B cell (primary cell): ENCODE data around the gene SWT1. TPM values are rescaled to one million over a fixed set of nuclear protein-coding genes. Genes with fewer than 3 reads are reported as not detected.

Experiments
- ATAC-seq: fragments of 200-7000 bp; cut with Tn5 transposase; one replicate; pipeline ENCODE4 v1.10.0; 2021; ENCODE audit warnings: low read depth, mild to moderate bottlenecking, moderate number of reproducible peaks, moderate library complexity
- CTCF ChIA-PET: fragments of 350-600 bp; sonication (Branson Sonifier 250); formaldehyde crosslinking; loops from one replicate; lab custom pipeline; 2021; ENCODE audit warnings: antibody characterized with exemption, inconsistent platforms; lab: Charles Lee
- POLR2A ChIA-PET: fragments of 350-600 bp; sonication (Branson Sonifier 250); formaldehyde crosslinking; loops from one replicate; lab custom pipeline; 2021; ENCODE audit warnings: antibody characterized with exemption; lab: Charles Lee
- DNase-seq: peaks from one replicate; pipeline ENCODE4 v3.0.0; 2013
- H2AFZ ChIP-seq: 2 replicates; pipeline ENCODE4 v1.6.1; 2012; ENCODE audit warnings: mild to moderate bottlenecking, low read depth, low read length; ENCODE audit not compliant: insufficient read depth, poor library complexity, severe bottlenecking
- H3K27ac ChIP-seq, 2 donors: 1 replicate in 1 of 2; 2 replicates in 1 of 2; pipeline ENCODE4 v1.5.1; 2012 to 2013; ENCODE audit warnings: low read length in 2 of 2, mild to moderate bottlenecking in 2 of 2, moderate library complexity in 1 of 2
- H3K27me3 ChIP-seq, 4 experiments: fragments of 200-600 bp in 1 of 4; sonication (generic) in 1 of 4; replicated peaks in 1 of 4; 1 replicate in 2 of 4; 2 replicates in 2 of 4; pipeline versions ENCODE4 v1.6.1 to v1.7.0; 2013 to 2016; ENCODE audit warnings: low read length in 3 of 4, mild to moderate bottlenecking in 2 of 4, mixed read lengths in 1 of 4, moderate library complexity in 1 of 4; ENCODE audit not compliant: insufficient read depth in 4 of 4, control insufficient read depth in 3 of 4; ENCODE audit errors: control extremely low read depth in 1 of 4
- H3K36me3 ChIP-seq, 2 experiments: replicated peaks in 1 of 2; 1 replicate in 1 of 2; 2 replicates in 1 of 2; pipeline versions ENCODE4 v1.6.1 to v1.7.1; 2013; ENCODE audit warnings: low read length in 1 of 2; ENCODE audit not compliant: insufficient read depth in 2 of 2, control insufficient read depth in 1 of 2; ENCODE audit errors: control extremely low read depth in 1 of 2, extremely low read depth in 1 of 2
- H3K4me1 ChIP-seq, 2 donors: fragments of 200-600 bp in 1 of 2; sonication (generic) in 1 of 2; 1 replicate in 1 of 2; 2 replicates in 1 of 2; pipeline versions ENCODE4 v1.5.1 to v1.6.1; 2013 to 2017; ENCODE audit warnings: low read length in 2 of 2; ENCODE audit not compliant: control insufficient read depth in 2 of 2, insufficient read depth in 2 of 2
- H3K4me2 ChIP-seq: replicated peaks from 2 replicates; pipeline ENCODE3; 2012; ENCODE audit warnings: mild to moderate bottlenecking, low read depth, low read length; ENCODE audit not compliant: poor library complexity, severe bottlenecking
- H3K4me3 ChIP-seq, 5 experiments: fragments of 200-600 bp in 1 of 5; sonication (generic) in 1 of 5; 1 replicate in 3 of 5; 2 replicates in 2 of 5; pipeline versions ENCODE4 v1.5.1 to v1.7.0; 2011 to 2016; ENCODE audit warnings: low read length in 4 of 5, mild to moderate bottlenecking in 4 of 5, low read depth in 2 of 5, control low read depth in 1 of 5, moderate library complexity in 1 of 5; ENCODE audit not compliant: insufficient read depth in 1 of 5; ENCODE audit errors: control extremely low read depth in 1 of 5, extremely low read depth in 1 of 5
- H3K79me2 ChIP-seq: fragments of 200-600 bp; sonication (generic); one replicate; pipeline ENCODE4 v1.6.0; 2016; ENCODE audit warnings: low read length; ENCODE audit not compliant: control insufficient read depth, insufficient read depth
- H3K9ac ChIP-seq: fragments of 200-600 bp; sonication (generic); 2 replicates; pipeline ENCODE4 v1.6.1; 2017; ENCODE audit warnings: mild to moderate bottlenecking, low read length, moderate library complexity
- H3K9me3 ChIP-seq, 3 donors: one replicate each; pipeline versions ENCODE4 v1.6.1 to v1.7.1; 2013; ENCODE audit warnings: low read length in 2 of 3; ENCODE audit not compliant: control insufficient read depth in 2 of 3, insufficient read depth in 1 of 3; ENCODE audit errors: control extremely low read depth in 1 of 3
- H4K20me1 ChIP-seq: 2 replicates; pipeline ENCODE4 v1.6.0; 2012; ENCODE audit warnings: mild to moderate bottlenecking, low read length; ENCODE audit not compliant: insufficient read depth, control insufficient read depth, poor library complexity, severe bottlenecking
- H3K27ac Mint-ChIP-seq: one replicate; pipeline ENCODE4 v1.8.0; 2021; ENCODE audit warnings: mixed read lengths
- H3K27me3 Mint-ChIP-seq: one replicate; pipeline ENCODE4 v1.8.0; 2021; ENCODE audit warnings: mixed read lengths
- H3K4me1 Mint-ChIP-seq: one replicate; pipeline ENCODE4 v1.8.0; 2021; ENCODE audit warnings: mixed read lengths
- H3K4me3 Mint-ChIP-seq: one replicate; pipeline ENCODE4 v1.8.0; 2021; ENCODE audit warnings: mixed read lengths
- H3K9me3 Mint-ChIP-seq: one replicate; pipeline ENCODE4 v1.8.0; 2022; ENCODE audit warnings: mixed read lengths; ENCODE audit not compliant: insufficient read depth
- EZH2 ChIP-seq: IDR thresholded peaks from 2 replicates; pipeline ENCODE4 v1.6.1; 2012; ENCODE audit warnings: borderline replicate concordance, low read depth, mild to moderate bottlenecking, moderate library complexity, low read length; ENCODE audit not compliant: insufficient read depth, poor library complexity, severe bottlenecking
- WGBS: methylation state at CpG from one replicate; pipeline ENCODE4 v1.1.5; 2013; ENCODE audit warnings: missing lambda C conversion rate; ENCODE audit not compliant: insufficient coverage; 5-methylcytosine and 5-hydroxymethylcytosine counted together
- intact Hi-C: fragments of 100-400 bp; cut with micrococcal nuclease; formaldehyde crosslinking; loops from one replicate; pipeline ENCODE4 v1.10.0; 2022
- polyA plus RNA-seq: library from polyadenylated mRNA; depleted of rRNA; stranded (reverse); fragments of >200 nt; gene quantifications from 2 replicates; pipeline ENCODE4 v1.2.3, GENCODE V29; 2012
- total RNA-seq, 2 donors: library from RNA; stranded (reverse); fragments of 120-200 nt in 1 of 2; gene quantifications; 1 replicate in 1 of 2; 2 replicates in 1 of 2; pipeline versions ENCODE4 v1.2.3 to v1.2.4, GENCODE V29; 2013 to 2022
- TF ChIP-seq, protein P1 (sequence below): fragments of 200-600 bp; IDR thresholded peaks from one replicate; pipeline ENCODE4 v1.8.0; 2022; ENCODE audit warnings: antibody characterized with exemption, mild to moderate bottlenecking

Gene SWT1
- total and polyA plus RNA-seq, 2 donors (not counting 1 experiment from before 2014, with no cell fraction given): 2.1 to 8.5 TPM

DNA sequence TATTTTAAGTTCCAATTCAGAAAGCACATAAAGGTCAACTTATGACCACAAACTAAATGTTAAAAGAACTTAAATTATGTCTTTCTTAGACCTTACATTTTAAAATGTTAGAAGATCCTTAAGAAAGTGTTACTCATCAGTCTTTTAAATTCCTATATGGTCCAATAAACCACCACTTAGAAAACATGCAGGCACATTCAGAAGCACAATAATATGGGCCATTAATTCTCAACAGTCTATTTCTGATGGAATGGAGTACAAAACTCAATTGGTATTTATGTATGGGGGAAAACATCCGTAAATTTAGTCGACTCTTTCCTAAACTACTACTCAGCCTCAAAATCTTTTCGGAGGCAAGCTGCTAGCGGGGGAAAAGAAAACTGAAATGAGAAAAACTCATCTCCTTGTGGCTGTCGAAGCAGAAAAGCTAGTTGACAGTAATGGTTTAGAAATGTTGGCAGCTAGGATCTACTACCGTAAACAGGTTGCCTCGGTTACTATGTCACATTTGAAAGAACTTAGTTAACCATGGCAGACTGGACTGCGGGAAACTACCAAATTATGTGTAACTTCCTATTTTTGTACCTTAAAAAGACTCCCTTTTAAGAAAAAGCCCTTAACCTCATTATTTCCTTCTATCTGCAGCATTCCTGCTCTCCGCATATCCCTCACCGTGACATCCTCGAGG lies 1.2 kb upstream of the SWT1 start:
- peak overlapping the region; percentile 100 for H3K9ac ChIP-seq
- H3K4me1 ChIP-seq: peaks cover 11 to 36% of the 10 kb centered on the region in 2 donors
- 0% methylated on average over 4 of the region's 11 CpGs for whole genome bisulfite sequencing
- TF ChIP-seq, protein P1, sequence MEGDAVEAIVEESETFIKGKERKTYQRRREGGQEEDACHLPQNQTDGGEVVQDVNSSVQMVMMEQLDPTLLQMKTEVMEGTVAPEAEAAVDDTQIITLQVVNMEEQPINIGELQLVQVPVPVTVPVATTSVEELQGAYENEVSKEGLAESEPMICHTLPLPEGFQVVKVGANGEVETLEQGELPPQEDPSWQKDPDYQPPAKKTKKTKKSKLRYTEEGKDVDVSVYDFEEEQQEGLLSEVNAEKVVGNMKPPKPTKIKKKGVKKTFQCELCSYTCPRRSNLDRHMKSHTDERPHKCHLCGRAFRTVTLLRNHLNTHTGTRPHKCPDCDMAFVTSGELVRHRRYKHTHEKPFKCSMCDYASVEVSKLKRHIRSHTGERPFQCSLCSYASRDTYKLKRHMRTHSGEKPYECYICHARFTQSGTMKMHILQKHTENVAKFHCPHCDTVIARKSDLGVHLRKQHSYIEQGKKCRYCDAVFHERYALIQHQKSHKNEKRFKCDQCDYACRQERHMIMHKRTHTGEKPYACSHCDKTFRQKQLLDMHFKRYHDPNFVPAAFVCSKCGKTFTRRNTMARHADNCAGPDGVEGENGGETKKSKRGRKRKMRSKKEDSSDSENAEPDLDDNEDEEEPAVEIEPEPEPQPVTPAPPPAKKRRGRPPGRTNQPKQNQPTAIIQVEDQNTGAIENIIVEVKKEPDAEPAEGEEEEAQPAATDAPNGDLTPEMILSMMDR: no peak
- no peak for TF ChIP-seq EZH2
- H3K4me1 Mint-ChIP-seq: peaks cover 46% of the 10 kb centered on the region
- ATAC-seq (no peak), DNase-seq (peak; percentile 90)
- ChIA-PET CTCF (interaction anchor here (1.2 to 2.6 kb wide), 5 partner anchors 14 to 539 kb away, joined by 3 to 11 read pairs (median 4); no protein-coding TSS in a partner anchor), POLR2A (interaction anchor here (0.6 to 1.2 kb wide), 4 partner anchors 111 to 1220 kb away, joined by 3 to 8 read pairs (median 4); partner anchors contain the start of genes NIBAN1, ODR4, RNF2 and TPR)
- H3K4me3 Mint-ChIP-seq: peak overlapping the region; percentile 93
- peak overlapping the region; percentile 97 for H3K27ac Mint-ChIP-seq
- H3K79me2 ChIP-seq: peaks cover 46% of the 10 kb centered on the region
- peak overlapping the region; percentile 98 to 100 for H3K27ac ChIP-seq
- H3K9me3 ChIP-seq: no peaks in the 10 kb centered on the region
- H4K20me1 ChIP-seq: no peaks in the 10 kb centered on the region
- no peaks in the 10 kb centered on the region for H3K27me3 ChIP-seq
- no peaks in the 10 kb centered on the region for H3K9me3 Mint-ChIP-seq
- H3K4me3 ChIP-seq: peak overlapping the region; percentile 80 to 99 (median 86)
- peaks cover under 1 to 6% of the 10 kb centered on the region in 2 experiments for H3K36me3 ChIP-seq
- no peaks in the 10 kb centered on the region for H3K27me3 Mint-ChIP-seq
- intact Hi-C loops: loop anchor here (1.0 to 5.0 kb wide), 3 partner anchors 110 to 447 kb away; partner anchors contain the start of genes NIBAN1 and RNF2
- peak overlapping the region; percentile 68 for H2AFZ ChIP-seq
- H3K4me2 ChIP-seq: peak overlapping the region; percentile 97
